ENCODE results near the gene PDIA6. TPM values are rescaled to one million over a fixed set of nuclear protein-coding genes. Genes with fewer than 3 reads are reported as not detected.

PDIA6 gene
- total and polyA plus RNA-seq, 4 donors: 159 to 348 (median 246) TPM

DNA sequence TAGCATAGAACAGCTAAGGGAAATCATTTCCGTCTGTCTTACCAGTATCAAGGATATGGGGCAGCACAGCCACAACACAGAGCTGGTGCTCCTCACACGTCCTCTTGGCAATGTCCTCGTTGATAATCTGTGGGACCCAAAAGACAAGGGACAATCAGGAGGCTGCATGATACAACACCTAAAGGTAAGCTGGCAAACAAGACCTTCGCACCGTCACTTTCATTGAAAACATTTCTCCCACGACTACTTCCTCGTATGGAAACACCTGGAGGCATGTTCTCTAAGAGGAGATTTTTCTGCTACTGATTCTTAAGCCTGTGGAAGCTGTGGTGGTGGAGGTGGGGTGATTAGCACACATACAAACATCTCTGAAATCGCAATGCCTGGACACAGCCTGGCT is 23.7 kb downstream of the PDIA6 start:
- no peak overlapping the region for H3K4me3 ChIP-seq (ENCODE audit: low read depth in 1 of 3, low read length in 3 of 3)
- WGBS: 81% methylated on average over 8 of the region's 8 CpGs
- DNase-seq (ENCODE audit: low spot score): no peak
- TF ChIP-seq, protein P1, sequence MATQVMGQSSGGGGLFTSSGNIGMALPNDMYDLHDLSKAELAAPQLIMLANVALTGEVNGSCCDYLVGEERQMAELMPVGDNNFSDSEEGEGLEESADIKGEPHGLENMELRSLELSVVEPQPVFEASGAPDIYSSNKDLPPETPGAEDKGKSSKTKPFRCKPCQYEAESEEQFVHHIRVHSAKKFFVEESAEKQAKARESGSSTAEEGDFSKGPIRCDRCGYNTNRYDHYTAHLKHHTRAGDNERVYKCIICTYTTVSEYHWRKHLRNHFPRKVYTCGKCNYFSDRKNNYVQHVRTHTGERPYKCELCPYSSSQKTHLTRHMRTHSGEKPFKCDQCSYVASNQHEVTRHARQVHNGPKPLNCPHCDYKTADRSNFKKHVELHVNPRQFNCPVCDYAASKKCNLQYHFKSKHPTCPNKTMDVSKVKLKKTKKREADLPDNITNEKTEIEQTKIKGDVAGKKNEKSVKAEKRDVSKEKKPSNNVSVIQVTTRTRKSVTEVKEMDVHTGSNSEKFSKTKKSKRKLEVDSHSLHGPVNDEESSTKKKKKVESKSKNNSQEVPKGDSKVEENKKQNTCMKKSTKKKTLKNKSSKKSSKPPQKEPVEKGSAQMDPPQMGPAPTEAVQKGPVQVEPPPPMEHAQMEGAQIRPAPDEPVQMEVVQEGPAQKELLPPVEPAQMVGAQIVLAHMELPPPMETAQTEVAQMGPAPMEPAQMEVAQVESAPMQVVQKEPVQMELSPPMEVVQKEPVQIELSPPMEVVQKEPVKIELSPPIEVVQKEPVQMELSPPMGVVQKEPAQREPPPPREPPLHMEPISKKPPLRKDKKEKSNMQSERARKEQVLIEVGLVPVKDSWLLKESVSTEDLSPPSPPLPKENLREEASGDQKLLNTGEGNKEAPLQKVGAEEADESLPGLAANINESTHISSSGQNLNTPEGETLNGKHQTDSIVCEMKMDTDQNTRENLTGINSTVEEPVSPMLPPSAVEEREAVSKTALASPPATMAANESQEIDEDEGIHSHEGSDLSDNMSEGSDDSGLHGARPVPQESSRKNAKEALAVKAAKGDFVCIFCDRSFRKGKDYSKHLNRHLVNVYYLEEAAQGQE (IDR thresholded peaks at IDR 0.05): no peak
- no peak for TF ChIP-seq RAD21 (IDR thresholded peaks at IDR 0.05)
- H3K27ac ChIP-seq (ENCODE audit: low read depth in 1 of 2, low read length in 2 of 2): no peak overlapping the region
- H3K27me3 ChIP-seq (ENCODE audit: control insufficient read depth in 4 of 4, insufficient read depth in 4 of 4, low read length in 3 of 4): no peaks in the 10 kb centered on the region
- no peaks in the 10 kb centered on the region for H3K9me3 ChIP-seq (ENCODE audit: control insufficient read depth in 4 of 4, low read length in 3 of 4)
- peaks cover 24 to 91% (median 74%) of the 10 kb centered on the region in 4 donors for H3K36me3 ChIP-seq (ENCODE audit: control insufficient read depth in 4 of 4, insufficient read depth in 3 of 4, low read depth in 1 of 4, low read length in 3 of 4)
- no peaks in the 10 kb centered on the region for H3K4me1 ChIP-seq (ENCODE audit: control insufficient read depth in 4 of 4, insufficient read depth in 4 of 4, low read length in 3 of 4)
- H3K9ac ChIP-seq (ENCODE audit: low read depth in 1 of 2, low read length in 2 of 2): no peak overlapping the region

DNA sequence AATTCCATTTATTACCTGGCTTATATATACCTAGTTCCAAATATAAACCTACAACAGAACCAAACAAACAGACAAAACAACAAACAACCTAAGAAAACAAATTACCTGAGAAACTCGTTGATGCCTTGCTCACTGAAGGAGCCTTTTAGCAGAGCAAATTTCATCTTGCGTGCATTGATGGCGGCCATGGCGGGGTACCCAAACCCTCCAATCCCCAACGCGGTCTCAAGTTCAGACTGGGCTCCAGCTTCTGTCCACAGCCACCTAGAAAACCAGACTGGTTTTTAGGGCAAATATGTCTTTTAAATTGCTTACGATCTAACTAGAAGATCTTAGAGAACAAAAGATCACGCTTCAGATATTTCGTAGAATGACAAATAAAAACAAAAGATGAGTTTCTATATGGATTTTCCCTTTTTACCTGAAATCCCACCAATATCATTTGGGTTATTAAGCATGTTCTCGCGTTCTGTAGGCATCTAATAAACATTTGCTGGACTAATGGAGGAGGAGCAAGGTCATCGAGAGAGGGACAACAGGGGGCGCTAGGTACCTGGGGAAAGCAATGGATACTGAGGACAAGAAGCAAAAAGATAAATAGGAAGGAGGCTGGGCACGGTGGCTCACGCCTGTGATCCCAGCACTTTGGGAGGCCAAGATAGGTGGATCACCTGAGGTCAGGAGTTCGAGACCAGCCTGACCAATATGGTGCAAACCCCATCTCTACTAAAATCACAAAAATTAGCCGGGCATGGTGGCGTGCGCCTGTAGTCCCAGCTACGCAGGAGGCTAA is 25.2 kb downstream of the PDIA6 start:
- no peaks in the 10 kb centered on the region for H3K9me3 ChIP-seq (ENCODE audit: control insufficient read depth in 4 of 4, low read length in 3 of 4)
- H3K9ac ChIP-seq (ENCODE audit: low read depth in 1 of 2, low read length in 2 of 2): no peak overlapping the region
- no peak for DNase-seq (ENCODE audit: low spot score)
- WGBS: 89% methylated on average over 20 of the region's 20 CpGs
- H3K27me3 ChIP-seq (ENCODE audit: control insufficient read depth in 4 of 4, insufficient read depth in 4 of 4, low read length in 3 of 4): no peaks in the 10 kb centered on the region
- peaks cover 31 to 92% (median 75%) of the 10 kb centered on the region in 4 donors for H3K36me3 ChIP-seq (ENCODE audit: control insufficient read depth in 4 of 4, insufficient read depth in 3 of 4, low read depth in 1 of 4, low read length in 3 of 4)
- H3K4me3 ChIP-seq (ENCODE audit: low read depth in 1 of 3, low read length in 3 of 3): no peak overlapping the region
- H3K27ac ChIP-seq (ENCODE audit: low read depth in 1 of 2, low read length in 2 of 2): no peak overlapping the region
- TF ChIP-seq RAD21 (IDR thresholded peaks at IDR 0.05): peak; percentile 30 to 67
- TF ChIP-seq, protein P2, sequence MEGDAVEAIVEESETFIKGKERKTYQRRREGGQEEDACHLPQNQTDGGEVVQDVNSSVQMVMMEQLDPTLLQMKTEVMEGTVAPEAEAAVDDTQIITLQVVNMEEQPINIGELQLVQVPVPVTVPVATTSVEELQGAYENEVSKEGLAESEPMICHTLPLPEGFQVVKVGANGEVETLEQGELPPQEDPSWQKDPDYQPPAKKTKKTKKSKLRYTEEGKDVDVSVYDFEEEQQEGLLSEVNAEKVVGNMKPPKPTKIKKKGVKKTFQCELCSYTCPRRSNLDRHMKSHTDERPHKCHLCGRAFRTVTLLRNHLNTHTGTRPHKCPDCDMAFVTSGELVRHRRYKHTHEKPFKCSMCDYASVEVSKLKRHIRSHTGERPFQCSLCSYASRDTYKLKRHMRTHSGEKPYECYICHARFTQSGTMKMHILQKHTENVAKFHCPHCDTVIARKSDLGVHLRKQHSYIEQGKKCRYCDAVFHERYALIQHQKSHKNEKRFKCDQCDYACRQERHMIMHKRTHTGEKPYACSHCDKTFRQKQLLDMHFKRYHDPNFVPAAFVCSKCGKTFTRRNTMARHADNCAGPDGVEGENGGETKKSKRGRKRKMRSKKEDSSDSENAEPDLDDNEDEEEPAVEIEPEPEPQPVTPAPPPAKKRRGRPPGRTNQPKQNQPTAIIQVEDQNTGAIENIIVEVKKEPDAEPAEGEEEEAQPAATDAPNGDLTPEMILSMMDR (IDR thresholded peaks at IDR 0.05; ENCODE audit: low read depth, low read length, missing input control): peak; percentile 14
- TF ChIP-seq, protein P3, sequence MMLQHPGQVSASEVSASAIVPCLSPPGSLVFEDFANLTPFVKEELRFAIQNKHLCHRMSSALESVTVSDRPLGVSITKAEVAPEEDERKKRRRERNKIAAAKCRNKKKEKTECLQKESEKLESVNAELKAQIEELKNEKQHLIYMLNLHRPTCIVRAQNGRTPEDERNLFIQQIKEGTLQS (IDR thresholded peaks at IDR 0.05): no peak
- H3K4me1 ChIP-seq (ENCODE audit: control insufficient read depth in 4 of 4, insufficient read depth in 4 of 4, low read length in 3 of 4): no peaks in the 10 kb centered on the region

DNA sequence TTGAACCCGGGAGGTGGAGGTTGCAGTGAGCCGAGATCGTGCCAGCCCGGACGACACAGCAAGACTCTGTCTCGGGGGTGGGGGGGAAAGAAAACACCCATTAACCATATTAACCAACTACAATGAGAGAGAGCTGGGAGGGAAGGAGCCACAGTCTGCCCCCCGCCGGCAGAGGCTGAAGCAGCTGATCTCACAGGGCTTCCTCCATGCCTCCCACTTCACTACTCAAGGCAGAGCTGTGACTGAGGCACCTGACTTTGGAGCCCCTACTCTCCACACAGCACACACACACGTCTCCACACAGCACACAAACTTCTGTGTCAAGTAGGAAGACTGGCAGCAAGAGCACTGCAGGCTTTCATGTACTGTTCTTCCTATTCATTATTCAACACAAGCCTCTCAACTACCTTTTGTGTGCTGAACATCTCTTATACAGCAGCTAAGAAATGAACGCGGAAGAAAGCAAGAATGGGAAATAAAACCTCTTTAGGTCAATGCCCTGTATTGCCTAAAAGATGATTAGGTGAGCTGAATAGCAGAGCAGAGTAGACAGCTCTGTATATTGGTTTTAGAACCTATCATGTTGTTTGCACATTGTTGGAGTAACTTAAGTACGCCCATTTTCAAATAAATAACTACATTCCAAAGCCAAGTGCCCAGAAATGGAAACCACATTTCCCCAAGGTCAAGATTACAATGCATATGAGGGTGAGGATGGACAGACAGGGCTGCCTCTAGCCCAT is 26.2 kb downstream of the PDIA6 start:
- H3K4me3 ChIP-seq (ENCODE audit: low read depth in 1 of 3, low read length in 3 of 3): no peak overlapping the region
- H3K9ac ChIP-seq (ENCODE audit: low read depth in 1 of 2, low read length in 2 of 2): no peak overlapping the region
- H3K9me3 ChIP-seq (ENCODE audit: control insufficient read depth in 4 of 4, low read length in 3 of 4): no peaks in the 10 kb centered on the region
- no peaks in the 10 kb centered on the region for H3K4me1 ChIP-seq (ENCODE audit: control insufficient read depth in 4 of 4, insufficient read depth in 4 of 4, low read length in 3 of 4)
- TF ChIP-seq RXRA (IDR thresholded peaks at IDR 0.05) (no peak), EGR1 (IDR thresholded peaks at IDR 0.05; ENCODE audit: low read depth in 2 of 2) (no peak), SP1 (IDR thresholded peaks at IDR 0.05) (no peak), GABPA (IDR thresholded peaks at IDR 0.05 in 1 of 2, conservative IDR thresholded peaks at IDR 0.05 in 1 of 2) (no peak)
- TF ChIP-seq, protein P4, sequence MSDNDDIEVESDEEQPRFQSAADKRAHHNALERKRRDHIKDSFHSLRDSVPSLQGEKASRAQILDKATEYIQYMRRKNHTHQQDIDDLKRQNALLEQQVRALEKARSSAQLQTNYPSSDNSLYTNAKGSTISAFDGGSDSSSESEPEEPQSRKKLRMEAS (IDR thresholded peaks at IDR 0.05): no peak
- TF ChIP-seq, protein P3 (IDR thresholded peaks at IDR 0.05): no peak
- no peak for DNase-seq (ENCODE audit: low spot score)
- H3K36me3 ChIP-seq (ENCODE audit: control insufficient read depth in 4 of 4, insufficient read depth in 3 of 4, low read depth in 1 of 4, low read length in 3 of 4): peaks cover 31 to 92% (median 74%) of the 10 kb centered on the region in 4 donors
- 93% methylated on average over 12 of the region's 12 CpGs for WGBS
- no peak overlapping the region for H3K27ac ChIP-seq (ENCODE audit: low read depth in 1 of 2, low read length in 2 of 2)
- H3K27me3 ChIP-seq (ENCODE audit: control insufficient read depth in 4 of 4, insufficient read depth in 4 of 4, low read length in 3 of 4): no peaks in the 10 kb centered on the region
